D721Med (cell line): Measurements from ENCODE around the gene EXOC5.

Source experiments
- DNase-seq: peaks from one replicate; pipeline ENCODE4 v3.0.0; 2011; ENCODE audit warnings: low spot score; ENCODE audit not compliant: insufficient read length
- FAIRE-seq: peaks from 2 replicates; lab custom pipeline; 2011; peaks lifted over from hg19 to GRCh38; lab: Jason Lieb, UNC
- CTCF ChIP-seq: IDR thresholded peaks from 2 replicates; pipeline ENCODE4 v1.5.1; 2012; ENCODE audit warnings: mild to moderate bottlenecking, control low read depth; ENCODE audit not compliant: insufficient read depth; ENCODE audit errors: missing control alignments

EXOC5 gene

GRCh38 chr14:57168138-57168679 lies 100.5 kb downstream of the EXOC5 start:
- DNase-seq: no peak
- no peak for FAIRE-seq
- TF ChIP-seq CTCF: no peak

GRCh38 chr14:57161583-57162234 lies 107.0 kb downstream of the EXOC5 start:
- no peak for FAIRE-seq
- no peak for DNase-seq
- no peak for TF ChIP-seq CTCF

GRCh38 chr14:57160333-57160732 lies 108.4 kb downstream of the EXOC5 start:
- TF ChIP-seq CTCF: no peak
- no peak for FAIRE-seq
- DNase-seq: no peak

GRCh38 chr14:57153286-57153685 lies 115.4 kb downstream of the EXOC5 start:
- FAIRE-seq: no peak
- no peak for DNase-seq

More at GRCh38 chr14:57153286-57153685, 115.4 kb downstream of the EXOC5 start:
- no peak for TF ChIP-seq CTCF
